IMR-90 (cell line): Measurements from ENCODE around the gene FAM43B. TPM values are rescaled to one million over a fixed set of nuclear protein-coding genes. Genes with fewer than 3 reads are reported as not detected.
A peak's percentile ranks its signal among the peaks of the same experiment; 100 is the strongest.

Experiments
- ATAC-seq: fragments of 200-7000 bp; cut with Tn5 transposase; 2 replicates; pipeline ENCODE4 v1.9.1; 2020; ENCODE audit warnings: low read depth, mild to moderate bottlenecking, moderate library complexity
- BruUV-seq: library from RNA; stranded (reverse); fragments of 400-500 nt; replicated peaks from 2 replicates; lab custom pipeline; 2021; lab: Mats Ljungman, UMichigan
- CTCF ChIA-PET: fragments of 300-600 bp; formaldehyde crosslinking; extraction: SDS; loops from one replicate; lab custom pipeline; 2021; ENCODE audit warnings: antibody characterized with exemption; lab: Yijun Ruan, JAX
- POLR2A ChIA-PET: fragments of 300-600 bp; sonication (Branson Sonifier 250); formaldehyde crosslinking; loops from one replicate; lab custom pipeline; 2022; ENCODE audit warnings: antibody characterized with exemption; ENCODE audit not compliant: unreplicated experiment; lab: Charles Lee
- DNase-seq: peaks from one replicate; pipeline ENCODE4 v3.0.0; 2013
- H2AFZ ChIP-seq: replicated peaks from 2 replicates; pipeline ENCODE3; 2013; ENCODE audit warnings: low read length, mild to moderate bottlenecking; ENCODE audit not compliant: poor library complexity
- H2AK5ac ChIP-seq: 2 replicates; pipeline ENCODE4 v1.6.1; 2013; ENCODE audit warnings: low read depth, low read length, inconsistent platforms
- H2AK9ac ChIP-seq: replicated peaks from 2 replicates; pipeline ENCODE3; 2013; ENCODE audit warnings: mild to moderate bottlenecking, low read depth, low read length, moderate library complexity; ENCODE audit not compliant: poor library complexity
- H2BK120ac ChIP-seq: 2 replicates; pipeline ENCODE4 v1.6.1; 2013; ENCODE audit warnings: low read depth, low read length, inconsistent platforms
- H2BK15ac ChIP-seq: 3 replicates; pipeline ENCODE4 v1.6.1; 2013; ENCODE audit warnings: low read depth, low read length, inconsistent platforms
- H2BK20ac ChIP-seq: 2 replicates; pipeline ENCODE4 v1.6.1; 2013; ENCODE audit warnings: low read depth, mild to moderate bottlenecking, inconsistent platforms, low read length, moderate library complexity
- H2BK5ac ChIP-seq: 2 replicates; pipeline ENCODE4 v1.6.1; 2013; ENCODE audit warnings: mild to moderate bottlenecking, low read depth, low read length, inconsistent platforms; ENCODE audit not compliant: poor library complexity, severe bottlenecking
- H3K14ac ChIP-seq: replicated peaks from 2 replicates; pipeline ENCODE4 v1.6.1; 2013; ENCODE audit warnings: low read depth, low read length, inconsistent platforms
- H3K18ac ChIP-seq: 2 replicates; pipeline ENCODE4 v1.6.1; 2013; ENCODE audit warnings: low read depth, low read length, control low read depth
- H3K23ac ChIP-seq: 2 replicates; pipeline ENCODE4 v1.6.1; 2013; ENCODE audit warnings: low read depth, low read length, inconsistent platforms
- H3K27ac ChIP-seq: 2 replicates; pipeline ENCODE4 v1.5.1; 2013; ENCODE audit warnings: mild to moderate bottlenecking, control low read depth, low read length; ENCODE audit not compliant: insufficient read depth
- H3K27me3 ChIP-seq: 2 replicates; pipeline ENCODE4 v1.6.1; 2013; ENCODE audit warnings: low read length; ENCODE audit not compliant: control insufficient read depth, insufficient read depth
- H3K36me3 ChIP-seq: 2 replicates; pipeline ENCODE4 v1.6.1; 2013; ENCODE audit warnings: low read length, mixed read lengths; ENCODE audit not compliant: control insufficient read depth, insufficient read depth
- H3K4ac ChIP-seq: 2 replicates; pipeline ENCODE4 v1.6.1; 2013; ENCODE audit warnings: low read depth, low read length, inconsistent platforms
- H3K4me1 ChIP-seq: 2 replicates; pipeline ENCODE4 v1.6.1; 2013; ENCODE audit warnings: low read length, mixed read lengths; ENCODE audit not compliant: control insufficient read depth, insufficient read depth
- H3K4me2 ChIP-seq: 2 replicates; pipeline ENCODE4 v1.6.1; 2013; ENCODE audit warnings: low read depth, mild to moderate bottlenecking, control low read depth, low read length, moderate library complexity
- H3K4me3 ChIP-seq: 2 replicates; pipeline ENCODE4 v1.5.1; 2013; ENCODE audit warnings: low read depth, mild to moderate bottlenecking, control low read depth, low read length, moderate library complexity; ENCODE audit not compliant: insufficient read depth
- H3K56ac ChIP-seq: 2 replicates; pipeline ENCODE4 v1.6.1; 2013; ENCODE audit warnings: low read length, inconsistent platforms; ENCODE audit not compliant: insufficient read depth; ENCODE audit errors: extremely low read depth
- H3K79me1 ChIP-seq, 2 experiments: 2 replicates each; pipeline ENCODE4 v1.6.1; 2013; ENCODE audit warnings: low read length in 2 of 2, inconsistent platforms in 1 of 2, low read depth in 1 of 2
- H3K9ac ChIP-seq: 2 replicates; pipeline ENCODE4 v1.6.1; 2013; ENCODE audit warnings: low read depth, low read length, control low read depth
- H3K9me1 ChIP-seq: 2 replicates; pipeline ENCODE4 v1.6.1; 2013; ENCODE audit warnings: low read length, inconsistent platforms; ENCODE audit not compliant: insufficient read depth
- H3K9me3 ChIP-seq: 2 replicates; pipeline ENCODE4 v1.6.1; 2013; ENCODE audit warnings: low read length; ENCODE audit not compliant: control insufficient read depth, insufficient read depth
- H4K20me1 ChIP-seq: 2 replicates; pipeline ENCODE4 v1.6.1; 2013; ENCODE audit warnings: low read length, inconsistent platforms; ENCODE audit not compliant: insufficient read depth
- H4K5ac ChIP-seq: 2 replicates; pipeline ENCODE4 v1.6.1; 2013; ENCODE audit warnings: mild to moderate bottlenecking, low read depth, low read length, control low read depth
- H4K8ac ChIP-seq, 2 experiments: 2 replicates each; pipeline ENCODE4 v1.6.1; 2013; ENCODE audit warnings: low read depth in 2 of 2, low read length in 2 of 2, control low read depth in 1 of 2, inconsistent platforms in 1 of 2
- H4K91ac ChIP-seq: 2 replicates; pipeline ENCODE4 v1.6.1; 2013; ENCODE audit warnings: low read depth, low read length, inconsistent platforms; ENCODE audit not compliant: insufficient read depth
- BHLHE40 ChIP-seq: fragments of 150-350 bp; IDR thresholded peaks from 2 replicates; pipeline ENCODE4 v1.6.1; 2016; ENCODE audit warnings: mild to moderate bottlenecking, low read depth, low read length
- CEBPB ChIP-seq: IDR thresholded peaks from 2 replicates; pipeline ENCODE4 v1.6.1; 2012; ENCODE audit warnings: low read depth, low read length, improper control_type of control experiment
- ELK1 ChIP-seq: fragments of 150-350 bp; IDR thresholded peaks from 2 replicates; pipeline ENCODE4 v1.6.1; 2016; ENCODE audit warnings: low read depth, mild to moderate bottlenecking, low read length, moderate library complexity, borderline replicate concordance
- FOS ChIP-seq: fragments of 150-350 bp; IDR thresholded peaks from 2 replicates; pipeline ENCODE4 v1.6.1; 2016; ENCODE audit warnings: low read depth, low read length
- MAFK ChIP-seq: IDR thresholded peaks from 2 replicates; pipeline ENCODE4 v1.6.1; 2012; ENCODE audit warnings: low read depth, low read length, improper control_type of control experiment
- MAZ ChIP-seq: IDR thresholded peaks from 2 replicates; pipeline ENCODE4 v1.6.1; 2012; ENCODE audit warnings: low read depth, mild to moderate bottlenecking, low read length, improper control_type of control experiment, moderate library complexity, borderline replicate concordance
- POLR2A ChIP-seq: IDR thresholded peaks from 2 replicates; pipeline ENCODE4 v1.6.1; 2012; ENCODE audit warnings: mild to moderate bottlenecking, low read depth, low read length
- RAD21 ChIP-seq: IDR thresholded peaks from 2 replicates; pipeline ENCODE4 v1.6.1; 2012; ENCODE audit warnings: low read length, improper control_type of control experiment
- RCOR1 ChIP-seq: IDR thresholded peaks from 2 replicates; pipeline ENCODE4 v1.6.1; 2012; ENCODE audit warnings: mild to moderate bottlenecking, low read length, improper control_type of control experiment; ENCODE audit not compliant: insufficient replicate concordance
- RFX5 ChIP-seq: IDR thresholded peaks from 2 replicates; pipeline ENCODE4 v1.8.0; 2012; ENCODE audit warnings: low read depth, mild to moderate bottlenecking, low read length, moderate library complexity
- SMC3 ChIP-seq: fragments of 150-350 bp; IDR thresholded peaks from 2 replicates; pipeline ENCODE4 v1.6.1; 2016; ENCODE audit warnings: low read depth, mild to moderate bottlenecking, antibody characterized with exemption, low read length, moderate library complexity
- USF2 ChIP-seq: fragments of 150-350 bp; IDR thresholded peaks from 2 replicates; pipeline ENCODE4 v1.6.1; 2017; ENCODE audit warnings: mild to moderate bottlenecking, antibody characterized with exemption, low read length, low read depth
- WGBS, 2 experiments: methylation state at CpG; one replicate each; pipeline versions ENCODE4 v1.1.5 to v1.1.7; 2013; ENCODE audit warnings: missing lambda C conversion rate in 2 of 2; ENCODE audit not compliant: insufficient read length in 1 of 2; ENCODE audit errors: extremely low coverage in 2 of 2; 5-methylcytosine and 5-hydroxymethylcytosine counted together
- dilution Hi-C: fragments of 300-500 bp; cut with HindIII; formaldehyde crosslinking; loops from one replicate; pipeline ENCODE4 v1.14.3; 2018; ENCODE audit warnings: low sequenced_read_pairs; ENCODE audit not compliant: unreplicated experiment
- in situ Hi-C: fragments of 300-500 bp; cut with MboI; formaldehyde crosslinking; loops from 3 replicates; pipeline ENCODE4 v1.14.3; 2019; ENCODE audit warnings: low sequenced_read_pairs, inconsistent platforms, mixed read lengths
- intact Hi-C: fragments of 100-400 bp; cut with micrococcal nuclease; formaldehyde crosslinking; loops from 2 replicates; pipeline ENCODE4 v1.10.0; 2022
- polyA plus RNA-seq, 3 experiments: library from polyadenylated mRNA; depleted of rRNA; stranded (reverse); fragments of >200 nt; gene quantifications; 2 replicates each; pipeline ENCODE4 v1.2.3, GENCODE V29; 2012; ENCODE audit warnings: low replicate concordance in 1 of 3
- total RNA-seq: library from RNA; depleted of rRNA; stranded (reverse); fragments of >200 nt; gene quantifications from 2 replicates; pipeline ENCODE4 v1.2.3, GENCODE V29; 2012

FAM43B gene
- total and polyA plus RNA-seq, 2 of the 4 experiments (the other 2 are of a cell fraction) = 0.05 TPM; not detected in 1

GRCh38 chr1:20508411-20508771 is 44.0 kb upstream of the FAM43B start:
- dilution Hi-C loops = no loop called here
- Histone ChIP-seq H4K91ac (peak overlapping the region; percentile 88; the same call in 1 of the 2 replicates), H2AK9ac (no peak overlapping the region), H3K9ac (peak overlapping the region; percentile 86), H3K4me1 (peaks cover 3% of the 10 kb centered on the region), H3K36me3 (peaks cover 3% of the 10 kb centered on the region; the same call in 1 of the 2 replicates), H3K27ac (peak overlapping the region; percentile 91), H3K27me3 (peaks cover 9% of the 10 kb centered on the region), H3K9me3 (no peaks in the 10 kb centered on the region), H3K79me1 (peaks cover 26 to 42% of the 10 kb centered on the region in 2 experiments), H2BK5ac (peak overlapping the region; percentile 75), H2AFZ (peak overlapping the region; percentile 97), H3K18ac (peak overlapping the region; percentile 37), H4K8ac (peak overlapping the region; percentile 99 to 100), H3K9me1 (no peaks in the 10 kb centered on the region), H2BK120ac (0 out of 2 replicates have a peak overlapping the region, but pooled peaks have one; percentile 5), H2BK20ac (no peak overlapping the region), H3K4ac (peak overlapping the region; percentile 84), H4K20me1 (no peaks in the 10 kb centered on the region; the same call in 1 of the 2 replicates), H2BK15ac (no peak overlapping the region; the same call in 2 of the 3 replicates), H3K4me2 (peak overlapping the region; percentile 87), H4K5ac (peak overlapping the region; percentile 95), H3K23ac (no peak overlapping the region), H3K14ac (peak overlapping the region; percentile 91), H2AK5ac (no peak overlapping the region; the same call in 1 of the 2 replicates), H3K56ac (no peak overlapping the region), H3K4me3 (peak overlapping the region; percentile 88)
- no peak for DNase-seq
- in situ Hi-C loops = no loop called here
- POLR2A ChIA-PET = no interaction called here
- CTCF ChIA-PET = no interaction called here
- TF ChIP-seq RFX5 (no peak), RCOR1 (no peak), SMC3 (no peak), CEBPB (no peak), POLR2A (no peak), USF2 (no peak), MAZ (no peak), ELK1 (no peak), RAD21 (no peak), FOS (no peak), MAFK (no peak), BHLHE40 (no peak)
- intact Hi-C loops = no loop called here
- no CpG with 5 or more reads among the region's 5 CpGs for WGBS, 2 experiments
- no TSS peak for BruUV-seq
- ATAC-seq = no peak
